ENCODE data around the gene PDSS1. TPM values are rescaled to one million over a fixed set of nuclear protein-coding genes. Genes with fewer than 3 reads are reported as not detected.

Gene PDSS1
- total RNA-seq, 2 donors from 2014 or later = 7.7 to 10.9 TPM

DNA sequence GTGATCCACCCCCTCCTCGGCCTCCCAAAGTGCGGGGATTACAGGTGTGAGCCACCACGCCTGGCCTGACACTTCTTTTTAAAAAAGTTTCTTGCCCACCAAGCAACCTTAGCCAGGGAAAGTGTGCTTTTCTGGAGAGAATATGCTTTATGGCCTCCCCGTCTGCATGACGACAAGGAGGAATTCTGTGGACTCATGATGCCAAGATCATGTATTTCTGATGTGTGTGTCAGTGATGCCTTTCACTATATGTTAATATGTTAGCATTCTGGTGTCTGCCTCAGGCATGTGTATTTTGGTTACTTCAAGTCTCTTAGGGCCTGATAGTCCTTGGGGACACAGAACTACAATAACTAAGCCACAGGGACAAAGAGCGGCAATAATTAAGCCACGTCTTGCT lies 2.1 kb downstream of the PDSS1 start:
- H3K9me3 Mint-ChIP-seq = peaks cover 7% of the 10 kb centered on the region
- DNase-seq = no peak
- H3K27ac Mint-ChIP-seq = no peak overlapping the region
- H3K4me1 Mint-ChIP-seq = peaks cover 6% of the 10 kb centered on the region
- TF ChIP-seq, protein P1, sequence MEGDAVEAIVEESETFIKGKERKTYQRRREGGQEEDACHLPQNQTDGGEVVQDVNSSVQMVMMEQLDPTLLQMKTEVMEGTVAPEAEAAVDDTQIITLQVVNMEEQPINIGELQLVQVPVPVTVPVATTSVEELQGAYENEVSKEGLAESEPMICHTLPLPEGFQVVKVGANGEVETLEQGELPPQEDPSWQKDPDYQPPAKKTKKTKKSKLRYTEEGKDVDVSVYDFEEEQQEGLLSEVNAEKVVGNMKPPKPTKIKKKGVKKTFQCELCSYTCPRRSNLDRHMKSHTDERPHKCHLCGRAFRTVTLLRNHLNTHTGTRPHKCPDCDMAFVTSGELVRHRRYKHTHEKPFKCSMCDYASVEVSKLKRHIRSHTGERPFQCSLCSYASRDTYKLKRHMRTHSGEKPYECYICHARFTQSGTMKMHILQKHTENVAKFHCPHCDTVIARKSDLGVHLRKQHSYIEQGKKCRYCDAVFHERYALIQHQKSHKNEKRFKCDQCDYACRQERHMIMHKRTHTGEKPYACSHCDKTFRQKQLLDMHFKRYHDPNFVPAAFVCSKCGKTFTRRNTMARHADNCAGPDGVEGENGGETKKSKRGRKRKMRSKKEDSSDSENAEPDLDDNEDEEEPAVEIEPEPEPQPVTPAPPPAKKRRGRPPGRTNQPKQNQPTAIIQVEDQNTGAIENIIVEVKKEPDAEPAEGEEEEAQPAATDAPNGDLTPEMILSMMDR (conservative IDR thresholded peaks at IDR 0.05) = no peak
- Histone ChIP-seq H3K9me3 (ENCODE audit: control insufficient read depth, low read length) (no peaks in the 10 kb centered on the region), H3K27me3 (ENCODE audit: control insufficient read depth, insufficient read depth, low read length, poor library complexity, severe bottlenecking) (no peaks in the 10 kb centered on the region), H3K27ac (ENCODE audit: low read depth, low read length) (no peak overlapping the region), H3K36me3 (ENCODE audit: control insufficient read depth, insufficient read depth, low read length) (peaks cover 26% of the 10 kb centered on the region), H3K4me3 (ENCODE audit: low read length) (no peak overlapping the region), H3K4me1 (ENCODE audit: control insufficient read depth, insufficient read depth, low read length) (no peaks in the 10 kb centered on the region), H3K9ac (ENCODE audit: extremely low read depth, low read length, poor library complexity, severe bottlenecking) (no peak overlapping the region)
- 82 to 99% methylated on average over 3 to 7 of the region's 7 CpGs for WGBS, 2 experiments (ENCODE audit: insufficient coverage in 1 of 2, insufficient read length in 1 of 2)
- no peak overlapping the region for H3K4me3 Mint-ChIP-seq
- no peaks in the 10 kb centered on the region for H3K27me3 Mint-ChIP-seq (ENCODE audit: insufficient read depth)
- peaks cover 38% of the 10 kb centered on the region for H3K36me3 Mint-ChIP-seq (ENCODE audit: low read depth)

DNA sequence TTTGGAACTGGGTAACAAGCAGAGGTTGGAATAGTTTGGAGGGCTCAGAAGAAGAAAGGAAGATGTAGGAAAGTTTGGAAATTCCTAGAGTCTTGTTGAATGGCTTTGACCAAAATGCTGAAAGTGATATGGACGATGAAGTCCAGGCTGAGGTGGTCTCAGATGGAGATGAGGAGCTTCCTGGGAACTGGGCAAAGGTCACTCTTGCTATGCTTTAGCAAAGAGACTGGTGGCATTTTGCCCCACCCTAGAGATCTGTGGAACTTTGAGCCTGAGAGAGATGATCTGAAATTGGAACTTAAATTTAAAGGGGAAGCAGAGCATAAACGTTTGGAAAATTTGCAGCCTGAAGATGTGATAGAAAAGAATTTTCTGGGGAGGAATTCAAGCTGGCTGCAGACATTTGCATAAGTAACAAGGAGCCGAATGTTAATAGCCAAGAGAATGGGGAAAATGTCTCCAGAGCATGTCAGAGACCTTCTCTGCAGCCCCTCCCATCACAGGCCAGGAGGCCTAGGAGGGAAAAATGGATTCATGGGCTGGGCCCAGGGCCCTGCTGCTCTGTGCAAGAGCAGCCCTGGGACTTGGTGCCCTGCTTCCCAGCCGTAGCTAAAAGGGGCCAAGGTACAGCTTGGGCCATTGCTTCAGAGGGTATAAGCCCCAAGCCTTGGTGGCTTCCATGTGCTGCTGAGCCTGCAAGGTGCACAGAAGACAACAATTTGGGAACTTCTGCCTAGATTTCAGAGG lies 3.6 kb downstream of the PDSS1 start:
- H3K27ac ChIP-seq (ENCODE audit: low read depth, low read length) = no peak overlapping the region
- H3K36me3 ChIP-seq (ENCODE audit: control insufficient read depth, insufficient read depth, low read length) = peaks cover 31% of the 10 kb centered on the region
- H3K9me3 Mint-ChIP-seq = peaks cover 7% of the 10 kb centered on the region
- peaks cover 6% of the 10 kb centered on the region for H3K4me1 Mint-ChIP-seq
- H3K4me3 ChIP-seq (ENCODE audit: low read length) = no peak overlapping the region
- H3K4me1 ChIP-seq (ENCODE audit: control insufficient read depth, insufficient read depth, low read length) = no peaks in the 10 kb centered on the region
- no peak overlapping the region for H3K9ac ChIP-seq (ENCODE audit: extremely low read depth, low read length, poor library complexity, severe bottlenecking)
- no peak overlapping the region for H3K4me3 Mint-ChIP-seq
- no peaks in the 10 kb centered on the region for H3K27me3 ChIP-seq (ENCODE audit: control insufficient read depth, insufficient read depth, low read length, poor library complexity, severe bottlenecking)
- TF ChIP-seq, protein P1 (conservative IDR thresholded peaks at IDR 0.05) = no peak
- H3K36me3 Mint-ChIP-seq (ENCODE audit: low read depth) = peaks cover 43% of the 10 kb centered on the region
- H3K27ac Mint-ChIP-seq = no peak overlapping the region
- no peaks in the 10 kb centered on the region for H3K9me3 ChIP-seq (ENCODE audit: control insufficient read depth, low read length)
- WGBS, 2 experiments (ENCODE audit: insufficient coverage in 1 of 2, insufficient read length in 1 of 2) = 78 to 84% methylated on average over 3 to 4 of the region's 4 CpGs
- H3K27me3 Mint-ChIP-seq (ENCODE audit: insufficient read depth) = no peaks in the 10 kb centered on the region
- no peak for DNase-seq

GRCh38 chr10:26703096-26703495 lies 5.6 kb downstream of the PDSS1 start:
- Histone ChIP-seq H3K4me3 (ENCODE audit: low read length) (no peak overlapping the region), H3K27me3 (ENCODE audit: control insufficient read depth, insufficient read depth, low read length, poor library complexity, severe bottlenecking) (no peaks in the 10 kb centered on the region), H3K9me3 (ENCODE audit: control insufficient read depth, low read length) (no peaks in the 10 kb centered on the region), H3K36me3 (ENCODE audit: control insufficient read depth, insufficient read depth, low read length) (peaks cover 46% of the 10 kb centered on the region), H3K27ac (ENCODE audit: low read depth, low read length) (no peak overlapping the region), H3K4me1 (ENCODE audit: control insufficient read depth, insufficient read depth, low read length) (no peaks in the 10 kb centered on the region), H3K9ac (ENCODE audit: extremely low read depth, low read length, poor library complexity, severe bottlenecking) (no peak overlapping the region)
- peaks cover 6% of the 10 kb centered on the region for H3K4me1 Mint-ChIP-seq
- no peak overlapping the region for H3K27ac Mint-ChIP-seq
- no peaks in the 10 kb centered on the region for H3K27me3 Mint-ChIP-seq (ENCODE audit: insufficient read depth)
- H3K36me3 Mint-ChIP-seq (ENCODE audit: low read depth) = peaks cover 60% of the 10 kb centered on the region
- no peak overlapping the region for H3K4me3 Mint-ChIP-seq
- TF ChIP-seq, protein P1 (conservative IDR thresholded peaks at IDR 0.05) = no peak
- 92 to 100% methylated on average over 1 to 4 of the region's 4 CpGs for WGBS, 2 experiments (ENCODE audit: insufficient coverage in 1 of 2, insufficient read length in 1 of 2)
- peaks cover 7% of the 10 kb centered on the region for H3K9me3 Mint-ChIP-seq
- no peak for DNase-seq

Data from endodermal cell (in vitro differentiated cells).